Gastroesophageal sphincter (tissue), 4 donors: ENCODE results near the gene TM6SF1. TPM values are rescaled to one million over a fixed set of nuclear protein-coding genes. Genes with fewer than 3 reads are reported as not detected.

Source experiments
- ATAC-seq: fragments of 150-250 bp; one replicate; pipeline ENCODE4 v1.9.1; 2016; ENCODE audit warnings: mild to moderate bottlenecking, moderate library complexity
- H3K27ac ChIP-seq, 4 donors: fragments of 200-600 bp; sonication (generic) in 3 of 4; 1 replicate in 3 of 4; 2 replicates in 1 of 4; pipeline ENCODE4 v1.5.1; 2016 to 2019
- H3K27me3 ChIP-seq: fragments of 200-600 bp; sonication (generic); one replicate; pipeline ENCODE4 v1.5.1; 2019
- H3K36me3 ChIP-seq, 2 donors: fragments of 200-600 bp; sonication (generic); one replicate each; pipeline ENCODE4 v1.5.1; 2019; ENCODE audit warnings: control low read depth in 1 of 2
- H3K4me1 ChIP-seq, 3 donors: fragments of 200-600 bp; sonication (generic); 1 replicate in 2 of 3; 2 replicates in 1 of 3; pipeline ENCODE4 v1.5.1; 2016 to 2019; ENCODE audit warnings: control low read depth in 2 of 3
- H3K4me3 ChIP-seq, 2 donors: fragments of 200-600 bp; sonication (generic); one replicate each; pipeline ENCODE4 v1.5.1; 2019; ENCODE audit warnings: mild to moderate bottlenecking in 1 of 2, moderate library complexity in 1 of 2
- H3K9me3 ChIP-seq, 3 donors: fragments of 200-600 bp; sonication (generic); one replicate each; pipeline ENCODE4 v1.5.1; 2017 to 2019; ENCODE audit warnings: control low read depth in 2 of 3
- CTCF ChIP-seq, 4 experiments: fragments of 200-600 bp in 2 of 4; fragments of 450-650 bp in 2 of 4; sonication (generic) in 1 of 4; IDR thresholded peaks; one replicate each; pipeline ENCODE4 v1.5.1; 2017 to 2019; ENCODE audit warnings: antibody characterized with exemption in 4 of 4, mild to moderate bottlenecking in 2 of 4, moderate library complexity in 2 of 4
- EP300 ChIP-seq: sonication (generic); formaldehyde crosslinking; IDR thresholded peaks from one replicate; pipeline ENCODE4 v1.6.1; 2017; ENCODE audit warnings: antibody characterized with exemption, mild to moderate bottlenecking
- POLR2A ChIP-seq, 2 donors: fragments of 450-650 bp; IDR thresholded peaks; one replicate each; pipeline ENCODE4 v1.6.1; 2017; ENCODE audit warnings: antibody characterized with exemption in 2 of 2, mild to moderate bottlenecking in 2 of 2, moderate library complexity in 1 of 2
- POLR2AphosphoS5 ChIP-seq: sonication (generic); formaldehyde crosslinking; IDR thresholded peaks from one replicate; pipeline ENCODE4 v1.6.1; 2017; ENCODE audit warnings: antibody characterized with exemption
- WGBS, 2 donors: methylation state at CpG; one replicate each; pipeline ENCODE4 v1.1.5; 2018; ENCODE audit warnings: low coverage in 1 of 2; 5-methylcytosine and 5-hydroxymethylcytosine counted together
- total RNA-seq, 4 donors: library from RNA; depleted of rRNA; stranded (reverse); fragments of >200 nt; gene quantifications; one replicate each; pipeline ENCODE4 v1.1.0, GENCODE V29; 2016

Gene TM6SF1
- total RNA-seq, 4 donors from 2014 or later = 2.3 to 8.1 (median 5.2) TPM

GRCh38 chr15:83098079-83098478, 9.4 kb upstream of the TM6SF1 start:
- TF ChIP-seq CTCF (IDR thresholded peaks at IDR 0.05) = no peak
- TF ChIP-seq EP300 = no peak
- no peak for TF ChIP-seq POLR2A (IDR thresholded peaks at IDR 0.05)
- TF ChIP-seq POLR2AphosphoS5 = no peak
- no peak for ATAC-seq
- H3K4me1 ChIP-seq = no peaks in the 10 kb centered on the region
- peaks cover 15% of the 10 kb centered on the region for H3K27me3 ChIP-seq
- H3K4me3 ChIP-seq = no peak overlapping the region
- H3K27ac ChIP-seq = no peak overlapping the region
- H3K36me3 ChIP-seq = no peaks in the 10 kb centered on the region
- peaks cover 0 to 17% (median 0%) of the 10 kb centered on the region in 3 donors for H3K9me3 ChIP-seq

- H3K4me3 ChIP-seq = no peak overlapping the region
- 25 to 27% methylated on average over 2 of the region's 2 CpGs for WGBS, 2 donors
- ATAC-seq = no peak
Measured at GRCh38 chr15:83099290-83099689, 8.2 kb upstream of the TM6SF1 start.

GRCh38 chr15:83100097-83100646, 7.3 kb upstream of the TM6SF1 start:
- no peak overlapping the region for H3K27ac ChIP-seq
- no peak overlapping the region for H3K4me3 ChIP-seq
- H3K36me3 ChIP-seq = no peaks in the 10 kb centered on the region
- no peaks in the 10 kb centered on the region for H3K4me1 ChIP-seq
- H3K27me3 ChIP-seq = peaks cover 32% of the 10 kb centered on the region
- ATAC-seq = no peak
- peaks cover 0 to 17% (median 0%) of the 10 kb centered on the region in 3 donors for H3K9me3 ChIP-seq
- 33 to 50% methylated on average over 2 of the region's 2 CpGs for WGBS, 2 donors
- TF ChIP-seq CTCF (IDR thresholded peaks at IDR 0.05) (no peak), POLR2AphosphoS5 (no peak), POLR2A (IDR thresholded peaks at IDR 0.05) (no peak), EP300 (no peak)

More at GRCh38 chr15:83099290-83099689, 8.2 kb upstream of the TM6SF1 start:
- TF ChIP-seq EP300 (no peak), POLR2AphosphoS5 (no peak), CTCF (IDR thresholded peaks at IDR 0.05) (no peak), POLR2A (IDR thresholded peaks at IDR 0.05) (no peak)
- no peaks in the 10 kb centered on the region for H3K4me1 ChIP-seq
- H3K36me3 ChIP-seq = no peaks in the 10 kb centered on the region
- no peak overlapping the region for H3K27ac ChIP-seq
- H3K9me3 ChIP-seq = peaks cover 0 to 17% (median 0%) of the 10 kb centered on the region in 3 donors
- H3K27me3 ChIP-seq = peaks cover 25% of the 10 kb centered on the region

- H3K27ac ChIP-seq = no peak overlapping the region
- H3K4me1 ChIP-seq = peaks cover 0 to 9% (median 0%) of the 10 kb centered on the region in 3 donors
- peaks cover 50% of the 10 kb centered on the region for H3K27me3 ChIP-seq
- no peaks in the 10 kb centered on the region for H3K36me3 ChIP-seq
- H3K4me3 ChIP-seq = no peak overlapping the region
- TF ChIP-seq POLR2A (IDR thresholded peaks at IDR 0.05) (no peak), CTCF (IDR thresholded peaks at IDR 0.05) (no peak), POLR2AphosphoS5 (no peak), EP300 (no peak)
- WGBS, 2 donors = 21 to 42% methylated on average over 2 of the region's 2 CpGs
- no peak for ATAC-seq
- H3K9me3 ChIP-seq = peaks cover 0 to 12% (median 0%) of the 10 kb centered on the region in 3 donors
Measured at GRCh38 chr15:83102346-83102745, 5.1 kb upstream of the TM6SF1 start.

GRCh38 chr15:83104141-83104540, 3.3 kb upstream of the TM6SF1 start:
- ATAC-seq = no peak
- no peaks in the 10 kb centered on the region for H3K9me3 ChIP-seq
- H3K27ac ChIP-seq = no peak overlapping the region
- no peaks in the 10 kb centered on the region for H3K36me3 ChIP-seq
- peaks cover 68% of the 10 kb centered on the region for H3K27me3 ChIP-seq
- H3K4me1 ChIP-seq = peaks cover 0 to 21% (median 5%) of the 10 kb centered on the region in 3 donors
- TF ChIP-seq POLR2A (IDR thresholded peaks at IDR 0.05) (no peak), CTCF (IDR thresholded peaks at IDR 0.05) (no peak), POLR2AphosphoS5 (no peak), EP300 (no peak)
- WGBS, 2 donors = 70 to 82% methylated on average over 2 to 4 of the region's 4 CpGs
- H3K4me3 ChIP-seq = no peak overlapping the region
